CD4-positive, alpha-beta T cell treated with Interleukin-17A for 1 hour (primary cell): ENCODE measurements around the gene GFPT1.

Experiments
- DNase-seq: peaks from one replicate; pipeline ENCODE4 v3.0.0-alpha.2; 2020

Gene GFPT1

DNA sequence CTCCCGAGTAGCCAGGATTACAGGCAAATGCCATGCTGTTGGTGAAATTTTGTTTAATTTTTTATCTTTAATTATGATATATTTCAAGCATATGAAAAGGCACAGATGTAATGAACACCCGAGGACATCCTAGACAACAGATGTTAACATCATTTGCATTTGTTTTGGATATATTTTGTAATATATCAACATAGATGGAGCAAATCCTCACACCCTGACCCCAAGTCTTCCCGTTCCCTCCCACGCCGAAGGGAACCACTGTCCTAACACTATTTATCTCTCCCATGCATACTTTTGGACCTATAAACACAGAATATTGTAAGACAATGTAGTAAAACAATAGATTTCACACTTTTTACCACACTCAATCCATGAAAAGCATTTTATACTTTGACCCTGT is 99.5 kb downstream of the GFPT1 start:
- no peak for DNase-seq

DNA sequence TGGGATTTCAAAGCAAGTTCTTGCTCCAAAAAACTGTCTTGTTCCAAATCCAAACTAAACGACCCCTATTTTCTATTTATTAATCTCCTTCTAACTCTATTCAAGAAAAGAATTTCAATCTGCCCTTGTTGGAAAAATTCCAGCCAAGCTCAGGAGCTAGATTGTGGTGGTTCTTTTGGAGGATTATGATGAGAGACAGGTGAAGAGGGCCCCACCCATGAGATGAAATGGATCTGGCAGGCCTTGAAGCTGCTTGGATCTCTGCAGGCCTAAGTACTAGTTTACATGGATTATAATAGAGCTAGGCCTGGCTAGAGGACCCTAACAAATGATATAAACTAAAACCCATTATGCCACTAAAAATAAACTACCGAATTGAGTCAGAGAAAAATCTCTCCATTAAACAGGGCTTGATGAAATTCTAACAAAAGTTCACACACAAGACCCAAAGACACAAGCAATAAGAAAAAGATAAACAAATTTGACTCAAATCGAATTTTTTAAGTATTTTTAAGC is 101.6 kb downstream of the GFPT1 start:
- no peak for DNase-seq

DNA sequence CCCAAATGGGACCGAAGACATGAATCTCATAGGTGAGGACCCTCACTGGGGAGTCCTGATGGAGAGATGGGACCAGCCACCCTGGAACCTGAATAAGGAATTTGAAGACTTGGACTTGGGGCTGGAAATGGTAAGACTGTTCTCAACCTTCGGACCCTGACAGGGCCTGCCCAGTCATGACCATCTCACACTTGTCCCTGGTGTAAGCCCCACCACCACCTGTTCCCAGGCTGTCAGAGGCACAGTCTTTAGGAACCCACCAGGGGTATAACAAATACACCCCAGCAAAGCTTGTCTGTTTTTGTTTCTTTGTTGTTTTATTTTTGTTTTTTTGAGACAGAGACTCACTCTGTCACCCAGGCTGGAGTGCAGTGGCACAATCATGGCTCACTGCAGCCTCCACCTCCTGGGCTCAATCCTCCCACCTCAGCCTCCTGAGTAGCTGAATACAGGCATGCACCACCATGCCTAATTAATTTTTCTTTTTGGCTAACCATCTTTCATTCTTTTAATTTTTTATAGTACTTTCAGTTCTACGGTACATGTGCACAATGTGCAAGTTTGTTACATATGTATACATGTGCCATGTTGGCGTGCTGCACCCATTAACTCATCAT is 106.1 kb downstream of the GFPT1 start:
- DNase-seq: no peak

DNA sequence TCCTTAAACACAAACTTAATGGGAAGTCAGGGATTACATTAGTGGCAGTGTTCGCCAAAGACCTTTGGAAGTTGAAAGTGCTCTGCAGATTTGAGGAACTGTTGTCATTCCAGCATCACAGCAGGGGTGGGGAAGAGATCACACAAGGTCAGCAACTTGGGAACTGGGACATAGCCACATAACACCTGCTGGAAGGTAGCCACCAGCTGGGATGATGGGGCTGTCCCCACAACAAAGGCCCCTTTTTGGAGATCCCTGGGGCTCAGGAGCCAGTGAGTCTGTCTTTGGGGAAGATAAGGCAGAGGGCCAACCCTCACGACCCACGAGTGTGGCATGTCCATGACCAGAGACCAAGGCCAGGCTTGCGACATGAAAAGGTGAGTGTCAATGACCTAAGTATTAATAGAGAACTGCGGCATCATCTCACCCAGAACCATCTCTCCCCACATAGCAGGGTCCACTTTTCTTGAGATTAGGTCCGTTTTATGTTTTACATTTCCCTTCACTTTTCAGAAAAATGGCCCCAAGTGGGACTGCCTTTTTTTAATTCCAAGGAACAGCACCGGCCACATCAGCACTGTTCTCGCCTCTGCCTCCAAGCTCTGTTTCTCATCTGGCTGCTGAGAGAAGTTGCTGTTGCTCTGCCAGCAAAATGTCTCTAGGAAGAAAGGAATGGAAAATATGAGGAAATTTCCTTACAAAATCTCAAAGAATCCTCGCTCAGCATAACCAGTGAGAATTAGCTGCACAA is 106.9 kb downstream of the GFPT1 start:
- no peak for DNase-seq

DNA sequence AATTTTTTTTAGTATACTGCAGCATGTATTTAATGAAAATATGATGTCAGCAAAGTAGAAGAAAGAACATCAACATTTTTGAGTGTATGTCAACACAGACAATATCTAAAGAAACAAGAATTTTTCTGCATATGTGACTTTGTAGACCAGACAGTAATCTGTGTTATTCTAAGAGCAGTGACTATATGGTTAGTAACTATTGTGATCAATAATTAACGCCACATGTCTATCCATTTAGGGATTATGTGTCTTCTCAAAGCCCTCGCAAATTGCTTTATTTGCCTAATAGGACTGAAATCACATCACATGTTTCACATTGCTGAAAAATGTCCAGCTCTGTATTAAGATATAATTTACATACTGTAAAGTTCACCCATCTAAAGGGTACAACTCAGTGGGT is 107.8 kb downstream of the GFPT1 start:
- DNase-seq: no peak

DNA sequence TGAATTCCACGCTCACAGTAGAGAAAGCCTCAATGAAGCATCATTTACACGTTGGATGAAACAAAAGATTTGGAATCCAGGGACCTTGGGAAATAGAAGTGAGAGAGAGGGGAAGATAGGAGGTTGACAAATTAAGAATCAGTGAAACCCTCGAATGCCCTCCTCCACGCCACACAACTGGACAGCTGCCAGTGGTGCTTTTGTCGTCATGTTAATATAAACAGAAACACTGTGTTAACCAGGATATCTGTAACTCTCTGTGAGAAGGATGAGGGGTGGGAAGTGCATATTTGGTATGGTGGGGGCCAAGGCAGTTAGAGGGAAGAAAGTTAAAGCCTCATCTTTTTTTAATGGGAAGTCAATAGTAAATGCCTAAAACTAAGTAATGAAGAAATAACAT is 108.7 kb downstream of the GFPT1 start:
- no peak for DNase-seq

DNA sequence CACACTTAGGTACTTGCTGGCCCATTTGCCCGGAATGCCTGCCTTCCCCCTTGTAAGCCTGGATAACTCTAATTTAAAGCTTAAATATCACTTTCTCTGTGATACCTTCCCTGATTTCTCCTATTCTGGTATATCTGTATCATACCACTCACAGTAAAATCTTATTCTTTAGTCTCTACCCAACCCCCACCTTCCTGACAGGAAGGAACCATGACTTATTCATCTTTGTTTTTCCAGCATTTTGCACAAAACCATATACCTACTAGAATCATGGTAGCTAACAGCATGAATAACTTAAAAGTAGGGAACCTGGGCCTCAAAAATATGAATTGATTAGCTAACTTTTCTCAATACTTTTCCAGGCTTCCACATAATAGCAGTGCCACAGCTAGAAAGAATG is 111.5 kb downstream of the GFPT1 start:
- no peak for DNase-seq

DNA sequence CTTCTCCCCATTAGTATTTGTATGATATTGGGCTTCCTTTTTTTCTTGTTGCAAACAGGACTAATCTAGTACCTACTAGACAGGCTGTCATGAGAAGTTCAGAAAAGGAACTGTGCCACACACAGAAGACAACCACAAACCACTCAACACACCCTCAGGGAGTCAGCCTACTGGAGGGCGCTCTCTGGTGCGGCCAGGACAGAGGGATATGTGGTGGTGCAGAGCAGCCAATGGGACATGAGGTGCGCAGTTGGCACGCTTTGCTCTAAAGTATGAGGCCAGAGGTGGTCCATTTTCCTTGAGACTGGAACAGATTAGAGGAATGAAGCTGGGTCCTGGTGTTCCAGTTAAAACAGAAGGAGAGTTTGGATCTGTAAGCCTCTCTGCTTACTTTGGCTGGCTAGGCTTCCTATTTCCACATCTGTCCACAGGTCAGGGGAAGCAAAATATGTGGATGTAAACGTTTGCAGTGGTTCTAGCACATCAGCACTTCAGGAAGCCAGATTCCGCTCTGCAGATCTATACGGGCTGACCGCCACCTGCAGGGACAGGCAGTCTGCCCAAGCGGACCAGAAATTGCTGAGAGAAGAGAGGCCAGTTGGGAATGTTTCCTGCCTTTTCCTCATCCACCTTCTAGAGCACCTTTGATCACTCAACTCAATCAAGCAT is 114.1 kb downstream of the GFPT1 start:
- DNase-seq: no peak

DNA sequence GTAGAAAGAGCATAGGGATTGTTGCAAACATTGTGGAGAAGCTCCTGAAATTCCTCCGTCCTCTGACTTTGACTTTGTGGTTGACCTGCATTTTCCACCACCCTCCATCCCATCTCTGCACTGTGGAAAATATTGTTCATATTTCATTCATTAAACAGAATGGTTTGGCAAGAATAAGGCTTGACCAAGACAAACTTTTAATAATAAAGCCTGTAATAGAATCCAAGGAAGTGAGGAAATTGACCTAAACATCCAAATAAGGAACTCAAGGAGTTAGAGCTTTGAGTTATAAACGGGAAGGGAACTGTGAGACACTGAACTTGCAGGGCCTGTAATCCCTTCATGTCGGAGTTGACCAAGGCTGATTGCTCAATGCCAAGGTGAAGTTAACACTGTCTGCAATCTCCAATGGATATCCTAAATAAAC is 115.2 kb downstream of the GFPT1 start:
- no peak for DNase-seq
